ENCODE results near the gene HINT3. TPM values are rescaled to one million over a fixed set of nuclear protein-coding genes. Genes with fewer than 3 reads are reported as not detected.

The HINT3 gene
- total RNA-seq, 3 donors from 2014 or later, result 23.2 to 32.9 (median 23.2) TPM

DNA sequence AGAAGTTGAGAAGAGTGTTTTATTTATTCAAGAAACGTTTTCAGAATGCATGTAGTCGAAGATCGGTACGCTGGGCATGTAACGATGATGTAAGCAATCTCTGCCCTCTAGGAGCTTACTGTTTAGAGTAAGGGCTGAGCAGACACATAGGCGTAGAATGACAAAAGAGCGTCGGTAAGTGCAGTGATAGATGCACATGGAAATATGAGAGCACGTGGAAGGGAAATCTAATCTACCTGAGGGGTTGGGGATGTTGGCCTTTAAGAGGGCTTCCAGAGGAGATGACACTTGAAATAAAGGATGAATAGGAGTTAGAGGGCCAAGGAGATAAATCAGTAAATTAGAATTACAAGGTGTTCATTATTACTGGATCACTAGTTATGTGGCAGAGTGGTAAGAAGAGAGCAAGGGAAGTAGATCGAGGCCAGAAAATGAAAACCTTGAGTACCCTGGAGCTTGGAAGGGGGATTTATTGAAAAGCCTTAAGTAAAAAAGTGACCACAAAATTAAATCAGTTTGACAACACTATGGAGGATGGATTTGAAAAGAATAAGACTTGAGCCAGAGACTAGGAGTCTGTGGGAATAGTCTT is 30.6 kb downstream of the HINT3 start:
- H3K36me3 ChIP-seq (ENCODE audit: low read depth), result no peaks in the 10 kb centered on the region
- intact Hi-C loops (cut with DNase I, micrococcal nuclease), result loop anchor here in 1 of 2 donors (10.0 kb wide), 1 partner anchor 682 kb away; the partner anchor contains the start of gene HDDC2
- no peak overlapping the region for H3K4me3 ChIP-seq
- TF ChIP-seq, protein P1, sequence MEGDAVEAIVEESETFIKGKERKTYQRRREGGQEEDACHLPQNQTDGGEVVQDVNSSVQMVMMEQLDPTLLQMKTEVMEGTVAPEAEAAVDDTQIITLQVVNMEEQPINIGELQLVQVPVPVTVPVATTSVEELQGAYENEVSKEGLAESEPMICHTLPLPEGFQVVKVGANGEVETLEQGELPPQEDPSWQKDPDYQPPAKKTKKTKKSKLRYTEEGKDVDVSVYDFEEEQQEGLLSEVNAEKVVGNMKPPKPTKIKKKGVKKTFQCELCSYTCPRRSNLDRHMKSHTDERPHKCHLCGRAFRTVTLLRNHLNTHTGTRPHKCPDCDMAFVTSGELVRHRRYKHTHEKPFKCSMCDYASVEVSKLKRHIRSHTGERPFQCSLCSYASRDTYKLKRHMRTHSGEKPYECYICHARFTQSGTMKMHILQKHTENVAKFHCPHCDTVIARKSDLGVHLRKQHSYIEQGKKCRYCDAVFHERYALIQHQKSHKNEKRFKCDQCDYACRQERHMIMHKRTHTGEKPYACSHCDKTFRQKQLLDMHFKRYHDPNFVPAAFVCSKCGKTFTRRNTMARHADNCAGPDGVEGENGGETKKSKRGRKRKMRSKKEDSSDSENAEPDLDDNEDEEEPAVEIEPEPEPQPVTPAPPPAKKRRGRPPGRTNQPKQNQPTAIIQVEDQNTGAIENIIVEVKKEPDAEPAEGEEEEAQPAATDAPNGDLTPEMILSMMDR (IDR thresholded peaks at IDR 0.05), result no peak
- peaks cover 15% of the 10 kb centered on the region for H3K4me1 ChIP-seq (ENCODE audit: low read depth)
- no peak for DNase-seq
- peak; percentile 39 for ATAC-seq
- H3K9me3 ChIP-seq, result no peaks in the 10 kb centered on the region

DNA sequence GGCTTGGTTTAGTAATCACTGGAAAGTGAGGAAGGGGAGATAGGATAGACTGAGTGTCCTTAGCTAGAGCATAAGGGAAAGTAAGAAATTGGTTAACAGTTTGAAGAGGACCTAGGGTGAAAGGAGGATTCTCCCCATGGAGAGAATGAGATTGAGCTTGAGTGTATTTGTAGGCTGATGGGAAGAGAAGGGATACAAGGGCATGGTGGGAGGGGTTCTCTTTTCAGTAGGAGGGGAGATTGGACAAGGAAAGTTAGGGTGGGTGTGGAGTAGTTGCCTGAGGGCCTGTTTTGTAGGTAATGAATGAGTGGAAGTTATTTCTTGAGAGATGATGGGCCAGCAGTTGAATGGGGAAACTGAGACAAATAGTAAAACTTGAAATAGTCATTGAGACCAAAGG is 31.7 kb downstream of the HINT3 start:
- H3K4me1 ChIP-seq (ENCODE audit: low read depth), result peaks cover 15% of the 10 kb centered on the region
- DNase-seq, result no peak
- no peaks in the 10 kb centered on the region for H3K9me3 ChIP-seq
- TF ChIP-seq, protein P1 (IDR thresholded peaks at IDR 0.05), result no peak
- intact Hi-C loops (cut with DNase I, micrococcal nuclease), result loop anchor here in 1 of 2 donors (10.0 kb wide), 1 partner anchor 683 kb away; the partner anchor contains the start of gene HDDC2
- no peak overlapping the region for H3K4me3 ChIP-seq
- H3K36me3 ChIP-seq (ENCODE audit: low read depth), result no peaks in the 10 kb centered on the region
- ATAC-seq, result no peak

DNA sequence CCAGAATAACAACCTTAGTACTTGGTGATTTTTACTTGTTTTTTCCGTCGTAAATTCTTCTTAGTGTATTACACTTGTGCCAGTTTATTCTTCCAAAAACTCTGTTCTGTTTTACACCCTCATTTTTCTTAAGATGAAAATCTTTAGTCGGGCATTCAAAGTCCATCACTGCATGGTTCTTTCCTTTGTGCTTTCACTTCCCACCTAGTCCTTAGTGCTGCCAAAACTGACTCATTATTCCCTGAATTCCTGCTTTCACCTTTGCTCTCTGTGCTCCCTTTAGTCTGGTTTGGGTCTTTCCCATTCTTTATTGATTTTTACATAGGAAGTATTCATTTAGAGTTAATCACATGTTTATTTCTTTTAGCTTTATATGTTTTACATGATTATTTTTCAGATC is 33.1 kb downstream of the HINT3 start:
- H3K36me3 ChIP-seq (ENCODE audit: low read depth), result no peaks in the 10 kb centered on the region
- DNase-seq (no peak), ATAC-seq (peak; percentile 28)
- TF ChIP-seq, protein P1 (IDR thresholded peaks at IDR 0.05), result no peak
- intact Hi-C loops (cut with DNase I, micrococcal nuclease), result loop anchor here in 1 of 2 donors (10.0 kb wide), 1 partner anchor 685 kb away; the partner anchor contains the start of gene HDDC2
- peaks cover 15% of the 10 kb centered on the region for H3K4me1 ChIP-seq (ENCODE audit: low read depth)
- H3K4me3 ChIP-seq, result no peak overlapping the region
- H3K9me3 ChIP-seq, result no peaks in the 10 kb centered on the region

DNA sequence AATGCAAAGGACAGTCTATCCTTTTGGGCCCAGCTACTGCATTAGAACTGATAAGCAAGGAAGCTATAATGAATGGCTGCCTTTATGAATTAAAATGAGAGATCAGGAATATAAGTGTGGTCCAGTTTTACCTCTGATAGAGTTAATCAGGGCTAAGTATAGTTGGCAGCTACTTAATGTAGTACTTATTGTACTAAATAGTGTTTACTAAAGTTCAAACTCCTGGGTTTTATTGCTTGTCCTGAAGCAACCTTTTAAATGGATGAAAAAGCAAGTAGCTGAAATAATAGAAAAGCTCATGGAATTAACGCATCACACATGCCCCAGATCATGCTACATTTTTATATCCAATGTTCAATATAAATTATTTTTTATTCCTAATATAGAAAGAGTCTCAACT is 35.1 kb downstream of the HINT3 start:
- DNase-seq, result no peak
- TF ChIP-seq, protein P1 (IDR thresholded peaks at IDR 0.05), result no peak
- no peaks in the 10 kb centered on the region for H3K36me3 ChIP-seq (ENCODE audit: low read depth)
- intact Hi-C loops (cut with DNase I, micrococcal nuclease), result no loop called here
- no peaks in the 10 kb centered on the region for H3K9me3 ChIP-seq
- peaks cover 10% of the 10 kb centered on the region for H3K4me1 ChIP-seq (ENCODE audit: low read depth)
- ATAC-seq, result no peak
- H3K4me3 ChIP-seq, result no peak overlapping the region

DNA sequence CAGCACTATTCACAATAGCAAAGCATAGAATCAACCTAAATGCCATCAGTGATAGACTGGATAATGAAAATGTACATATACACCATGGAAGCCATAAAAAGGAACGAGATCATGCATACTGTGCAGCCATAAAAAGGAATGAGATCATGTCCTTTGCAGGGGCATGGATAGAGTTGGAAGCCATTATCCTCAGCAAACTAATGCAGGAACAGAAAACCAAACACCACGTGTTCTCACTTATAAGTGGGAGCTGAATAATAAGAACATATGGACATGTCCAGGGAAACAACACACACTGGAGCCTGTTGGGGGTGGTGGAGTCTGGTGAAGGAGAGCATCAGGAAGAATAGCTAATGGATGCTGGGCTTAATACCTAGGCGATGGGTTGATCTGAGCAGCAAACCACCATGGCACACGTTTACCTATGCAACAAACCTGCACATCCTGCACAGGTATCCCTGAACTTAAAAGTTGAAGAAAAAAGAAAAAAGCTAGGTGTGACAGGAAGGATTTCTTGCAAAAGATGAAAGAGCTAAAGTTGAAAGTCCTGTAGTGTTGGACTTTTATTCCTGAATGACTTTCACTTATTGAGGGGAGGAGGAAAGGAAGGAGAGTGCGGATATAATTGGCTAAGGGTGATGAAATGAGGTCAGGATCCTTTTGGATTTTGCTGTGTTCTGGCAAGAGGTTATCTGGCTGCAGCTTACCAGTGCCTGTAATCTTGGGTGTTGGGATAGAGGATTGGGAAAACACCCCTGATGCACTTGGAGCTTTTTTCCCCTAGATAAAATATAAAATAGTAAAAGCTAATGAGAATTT is 38.3 kb downstream of the HINT3 start:
- ATAC-seq, result peak; percentile 41

More for the DNA sequence above, 38.3 kb downstream of the HINT3 start:
- intact Hi-C loops (cut with DNase I, micrococcal nuclease), result no loop called here
- TF ChIP-seq, protein P1 (IDR thresholded peaks at IDR 0.05), result no peak
- Histone ChIP-seq H3K9me3 (no peaks in the 10 kb centered on the region), H3K4me3 (no peak overlapping the region), H3K36me3 (ENCODE audit: low read depth) (no peaks in the 10 kb centered on the region), H3K4me1 (ENCODE audit: low read depth) (no peaks in the 10 kb centered on the region)
- no peak for DNase-seq
